ENCODE measurements around the gene INO80. TPM values are rescaled to one million over a fixed set of nuclear protein-coding genes. Genes with fewer than 3 reads are reported as not detected.

Gene INO80
- total RNA-seq, 4 donors from 2014 or later = 15.2 to 24.8 (median 22.3) TPM

DNA sequence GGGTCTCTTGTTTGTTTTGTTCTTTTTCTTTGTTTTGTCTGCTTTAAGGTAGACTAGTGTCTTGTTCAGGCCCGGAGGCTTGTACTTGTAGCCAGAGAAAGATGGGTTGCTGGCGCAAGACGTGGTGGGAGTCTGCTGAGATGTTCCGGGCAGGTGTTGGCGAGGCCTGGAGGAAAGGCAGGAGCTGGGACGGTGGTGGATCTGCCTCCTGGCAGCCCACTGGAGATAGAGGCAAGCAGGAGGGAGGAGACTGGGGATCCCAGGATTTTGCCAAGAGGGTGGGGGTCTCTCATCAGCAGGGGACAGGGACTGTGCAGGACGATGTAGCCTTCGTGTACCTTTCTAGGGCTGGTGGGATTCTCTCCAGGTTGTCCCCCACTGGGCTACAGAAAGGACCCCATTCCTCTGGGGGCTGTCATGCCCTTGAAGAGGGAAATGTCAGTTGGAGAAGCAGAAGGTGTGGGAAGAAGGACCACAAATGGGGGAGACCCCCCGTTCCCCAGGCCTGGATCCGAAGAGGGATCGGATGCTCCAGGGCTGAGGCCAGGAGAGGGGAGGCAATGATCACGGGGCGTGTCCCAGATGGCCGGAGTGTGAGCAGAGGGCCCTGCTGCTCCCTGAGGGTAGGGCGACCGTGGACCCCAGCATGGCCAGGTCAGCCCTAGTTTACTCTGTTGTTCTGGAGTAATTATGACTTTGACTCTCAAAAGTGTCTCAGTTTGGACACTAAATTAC is 155.8 kb downstream of the INO80 start:
- no peak for TF ChIP-seq POLR2A (IDR thresholded peaks at IDR 0.05)
- TF ChIP-seq, protein P1, sequence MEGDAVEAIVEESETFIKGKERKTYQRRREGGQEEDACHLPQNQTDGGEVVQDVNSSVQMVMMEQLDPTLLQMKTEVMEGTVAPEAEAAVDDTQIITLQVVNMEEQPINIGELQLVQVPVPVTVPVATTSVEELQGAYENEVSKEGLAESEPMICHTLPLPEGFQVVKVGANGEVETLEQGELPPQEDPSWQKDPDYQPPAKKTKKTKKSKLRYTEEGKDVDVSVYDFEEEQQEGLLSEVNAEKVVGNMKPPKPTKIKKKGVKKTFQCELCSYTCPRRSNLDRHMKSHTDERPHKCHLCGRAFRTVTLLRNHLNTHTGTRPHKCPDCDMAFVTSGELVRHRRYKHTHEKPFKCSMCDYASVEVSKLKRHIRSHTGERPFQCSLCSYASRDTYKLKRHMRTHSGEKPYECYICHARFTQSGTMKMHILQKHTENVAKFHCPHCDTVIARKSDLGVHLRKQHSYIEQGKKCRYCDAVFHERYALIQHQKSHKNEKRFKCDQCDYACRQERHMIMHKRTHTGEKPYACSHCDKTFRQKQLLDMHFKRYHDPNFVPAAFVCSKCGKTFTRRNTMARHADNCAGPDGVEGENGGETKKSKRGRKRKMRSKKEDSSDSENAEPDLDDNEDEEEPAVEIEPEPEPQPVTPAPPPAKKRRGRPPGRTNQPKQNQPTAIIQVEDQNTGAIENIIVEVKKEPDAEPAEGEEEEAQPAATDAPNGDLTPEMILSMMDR (IDR thresholded peaks at IDR 0.05) = no peak
- Histone ChIP-seq H3K4me1 (peaks cover 0 to 26% (median 0%) of the 10 kb centered on the region in 3 donors), H3K27ac (no peak overlapping the region), H3K36me3 (no peaks in the 10 kb centered on the region), H3K9me3 (no peaks in the 10 kb centered on the region), H3K27me3 (no peaks in the 10 kb centered on the region), H3K4me3 (no peak overlapping the region)
- DNase-seq = no peak
- WGBS, 2 donors = 84 to 93% methylated on average over 6 to 15 of the region's 16 CpGs
- intact Hi-C loops (cut with DNase I) = no loop called here

DNA sequence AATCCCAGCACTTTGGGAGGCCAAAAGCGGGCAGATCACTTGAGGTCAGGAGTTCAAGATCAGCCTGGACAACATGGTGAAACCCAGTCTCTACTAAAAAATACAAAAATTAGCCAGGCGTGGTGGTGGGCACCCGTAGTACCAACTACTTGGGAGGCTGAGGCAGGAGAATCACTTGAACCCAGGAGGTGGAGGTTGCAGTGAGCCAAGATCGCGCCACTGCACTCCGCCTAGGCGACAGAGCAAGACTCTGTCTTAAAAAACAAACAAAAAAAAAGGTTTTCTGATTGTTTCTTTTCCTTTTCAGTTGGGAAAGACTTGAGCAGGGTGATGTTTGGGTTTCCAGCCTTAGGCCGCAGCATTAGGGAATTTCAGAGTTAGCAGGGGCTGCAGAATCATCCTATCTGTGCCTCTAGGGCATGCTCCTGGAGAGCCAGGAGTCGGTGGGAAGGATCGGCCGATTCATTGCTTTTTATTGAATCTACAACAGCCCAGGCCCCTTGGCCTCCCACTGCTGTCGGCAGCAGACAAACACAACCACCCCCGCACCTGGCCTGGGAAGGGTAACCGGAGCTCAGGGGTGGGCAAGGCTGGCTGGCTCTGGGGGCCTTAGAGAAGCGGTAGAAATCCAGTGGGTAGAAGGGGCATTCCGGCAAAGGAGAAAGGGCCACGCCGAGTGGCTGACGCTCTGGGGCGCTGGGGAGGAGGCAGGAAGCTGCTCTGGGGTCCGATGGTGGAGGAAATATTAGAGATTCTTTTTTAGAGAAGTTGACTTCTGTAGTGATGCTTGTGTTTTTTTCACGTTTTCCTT is 156.5 kb downstream of the INO80 start:
- 79 to 83% methylated on average over 21 to 22 of the region's 22 CpGs for WGBS, 2 donors
- intact Hi-C loops (cut with DNase I) = no loop called here

DNA sequence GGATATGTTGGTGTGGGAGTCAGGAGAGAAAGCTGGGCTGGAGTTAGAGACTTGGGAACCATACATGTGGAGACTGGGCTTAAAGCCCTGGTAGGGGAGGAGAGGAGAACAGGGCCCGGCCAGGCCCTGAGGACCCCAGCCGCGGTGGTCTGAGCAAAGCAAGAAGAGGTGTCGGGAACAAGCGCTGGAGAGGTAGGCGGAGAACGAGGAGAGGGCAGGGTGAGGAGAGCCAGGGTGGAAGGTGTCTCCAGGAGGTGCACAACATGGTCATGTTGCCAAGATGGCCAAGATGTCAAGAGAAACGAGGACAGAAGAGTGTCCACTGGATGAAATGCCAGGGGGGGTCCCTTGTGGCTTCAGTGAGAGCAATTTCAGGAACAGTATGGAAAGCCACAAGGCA is 157.4 kb downstream of the INO80 start:
- Histone ChIP-seq H3K4me3 (no peak overlapping the region), H3K36me3 (no peaks in the 10 kb centered on the region), H3K4me1 (peaks cover 0 to 32% (median 4%) of the 10 kb centered on the region in 3 donors), H3K9me3 (no peaks in the 10 kb centered on the region), H3K27me3 (no peaks in the 10 kb centered on the region), H3K27ac (no peak overlapping the region)
- TF ChIP-seq, protein P1 (IDR thresholded peaks at IDR 0.05) = no peak
- no peak for TF ChIP-seq POLR2A (IDR thresholded peaks at IDR 0.05)
- intact Hi-C loops (cut with DNase I) = no loop called here
- no peak for DNase-seq
- 92% methylated on average over 7 to 8 of the region's 8 CpGs for WGBS, 2 donors

More for the DNA sequence above, 156.5 kb downstream of the INO80 start:
- Histone ChIP-seq H3K4me3 (no peak overlapping the region), H3K27ac (no peak overlapping the region), H3K9me3 (no peaks in the 10 kb centered on the region), H3K4me1 (peaks cover 0 to 26% (median 0%) of the 10 kb centered on the region in 3 donors), H3K27me3 (no peaks in the 10 kb centered on the region), H3K36me3 (no peaks in the 10 kb centered on the region)
- no peak for DNase-seq
- TF ChIP-seq POLR2A (IDR thresholded peaks at IDR 0.05) = no peak
- TF ChIP-seq, protein P1 (IDR thresholded peaks at IDR 0.05) = no peak

DNA sequence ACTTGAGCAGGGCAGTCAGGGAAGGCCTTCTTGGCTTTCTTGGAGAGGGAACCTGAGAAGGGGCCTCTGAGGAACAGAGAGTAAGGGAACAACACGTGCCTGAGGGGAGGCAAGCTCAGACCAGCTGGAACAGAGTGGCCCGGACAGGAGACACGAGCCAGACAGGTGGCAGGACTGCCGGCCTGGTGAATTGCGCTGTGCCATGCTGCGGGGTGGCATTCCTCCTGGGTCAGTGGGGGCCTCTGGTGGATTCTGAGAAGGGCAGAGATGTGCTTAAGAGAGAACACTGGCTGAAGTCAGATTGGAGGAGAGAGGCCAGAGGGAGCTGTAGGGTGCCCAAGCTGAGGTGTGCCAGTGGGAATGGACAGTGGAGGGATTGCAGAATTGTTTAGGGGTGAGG is 157.9 kb downstream of the INO80 start:
- 37 to 43% methylated on average over 6 of the region's 6 CpGs for WGBS, 2 donors
- Histone ChIP-seq H3K4me1 (peaks cover 0 to 37% (median 8%) of the 10 kb centered on the region in 3 donors), H3K9me3 (no peaks in the 10 kb centered on the region), H3K36me3 (no peaks in the 10 kb centered on the region), H3K27ac (no peak overlapping the region), H3K27me3 (no peaks in the 10 kb centered on the region), H3K4me3 (no peak overlapping the region)
- DNase-seq = no peak
- intact Hi-C loops (cut with DNase I) = no loop called here
- no peak for TF ChIP-seq POLR2A (IDR thresholded peaks at IDR 0.05)
- TF ChIP-seq, protein P1 (IDR thresholded peaks at IDR 0.05) = no peak

DNA sequence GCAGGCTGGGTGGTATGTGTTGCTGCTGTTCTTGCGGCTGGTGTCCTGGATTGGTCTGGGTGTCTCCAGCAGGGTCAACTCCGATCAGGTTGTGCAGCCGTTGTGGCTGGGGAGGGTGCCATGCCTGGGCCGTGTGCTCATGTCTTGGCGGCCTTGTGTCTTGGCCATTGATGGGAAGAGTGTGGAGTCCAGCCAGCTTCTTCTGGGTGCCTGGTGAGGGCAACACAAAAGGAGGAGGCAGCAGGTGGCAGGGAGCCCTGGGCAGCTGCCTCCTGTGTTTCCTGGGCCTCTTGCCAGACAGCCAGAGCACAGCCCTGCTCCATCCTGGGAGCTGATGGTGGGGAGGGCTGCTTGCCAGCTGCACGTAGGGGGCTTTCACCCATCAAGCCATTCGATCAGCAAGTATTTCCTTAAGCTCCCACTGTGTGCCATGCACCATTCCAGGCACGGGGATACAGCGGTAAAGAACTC is 158.5 kb downstream of the INO80 start:
- no peaks in the 10 kb centered on the region for H3K36me3 ChIP-seq
- 40 to 86% methylated on average over 1 to 8 of the region's 9 CpGs for WGBS, 2 donors
- no peak for DNase-seq
- no peaks in the 10 kb centered on the region for H3K9me3 ChIP-seq
- H3K4me1 ChIP-seq = peaks cover 2 to 41% (median 10%) of the 10 kb centered on the region in 3 donors
- intact Hi-C loops (cut with DNase I) = no loop called here
- H3K4me3 ChIP-seq = no peak overlapping the region
- no peaks in the 10 kb centered on the region for H3K27me3 ChIP-seq
- H3K27ac ChIP-seq = no peak overlapping the region
- TF ChIP-seq, protein P1 (IDR thresholded peaks at IDR 0.05) = no peak
